NT2/D1 (cell line): ENCODE measurements around the gene TEAD3.

Source experiments
- SUZ12 ChIP-seq: IDR thresholded peaks from 2 replicates; pipeline ENCODE4 v1.6.1; 2011; ENCODE audit not compliant: insufficient read length, insufficient read depth; ENCODE audit errors: extremely low read depth
- YY1 ChIP-seq: IDR thresholded peaks from 2 replicates; pipeline ENCODE4 v1.6.1; 2011; ENCODE audit not compliant: insufficient read length, insufficient read depth
- ZNF274 ChIP-seq: IDR thresholded peaks from 2 replicates; pipeline ENCODE4 v1.6.1; 2011; ENCODE audit warnings: mild to moderate bottlenecking, low read depth, low read length

DNA sequence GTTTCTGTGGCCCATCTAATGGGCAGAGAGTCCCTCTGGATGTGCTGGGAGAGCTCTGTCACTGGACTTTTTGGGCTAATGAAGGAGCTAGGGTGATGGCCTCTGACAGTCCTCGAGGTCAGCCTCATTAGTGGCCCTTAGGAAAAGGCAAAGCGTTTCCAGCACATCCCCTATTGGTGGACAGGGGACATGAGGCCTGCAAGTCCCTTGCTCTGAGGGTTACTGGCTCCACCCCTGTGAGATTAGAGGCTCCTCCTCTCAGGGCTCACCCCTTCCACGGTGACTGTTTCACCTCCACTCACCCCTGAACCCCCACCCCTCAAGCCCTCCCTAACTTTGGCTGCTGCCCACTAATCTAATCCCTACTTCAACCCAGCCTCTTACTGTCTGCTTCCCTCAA, 57.6 kb downstream of the TEAD3 start:
- TF ChIP-seq YY1 (no peak), ZNF274 (no peak), SUZ12 (no peak)
